GM19372 (cell line): ENCODE measurements around the gene BRMS1L.

ENCODE experiments used
- ATAC-seq: cut with Tn5 transposase; IDR thresholded peaks from one replicate; pipeline ENCODE4 v1.9.1; 2021; ENCODE audit warnings: mild to moderate bottlenecking, low read depth, moderate library complexity; ENCODE audit not compliant: unreplicated experiment

BRMS1L gene

DNA sequence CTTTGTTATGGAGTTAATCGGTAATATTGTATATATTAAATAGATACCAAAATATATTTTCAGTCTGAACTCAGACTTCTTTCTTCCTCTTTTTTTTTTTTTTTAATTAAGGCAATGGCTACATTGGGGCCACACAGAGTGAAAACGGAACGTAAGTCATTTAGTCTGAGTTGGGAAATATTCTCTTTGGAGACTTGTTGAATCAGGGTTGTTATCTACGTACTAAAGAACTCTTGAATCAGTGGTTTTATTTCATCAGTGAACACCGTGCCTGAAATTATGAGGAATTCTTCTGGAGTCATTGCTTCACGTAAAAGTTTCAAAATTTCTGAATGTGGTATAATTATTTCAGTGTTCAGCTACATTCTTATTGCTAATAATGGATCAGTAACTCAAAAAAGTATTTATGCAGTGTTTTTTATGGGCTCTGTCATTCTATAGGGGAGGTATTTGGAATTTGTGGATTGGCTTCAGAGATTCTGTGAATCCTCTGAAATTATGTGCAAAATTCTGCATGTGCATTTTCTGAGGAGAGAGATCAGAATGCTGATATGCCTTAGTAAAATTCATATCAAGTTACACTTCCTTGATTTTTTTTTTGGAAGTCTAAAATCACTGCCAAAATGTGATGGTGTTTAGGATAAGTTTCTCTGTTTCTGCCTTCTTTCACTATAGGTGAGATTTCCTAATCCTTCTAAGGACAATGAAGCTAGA lies 39.6 kb downstream of the BRMS1L start:
- no peak for ATAC-seq

DNA sequence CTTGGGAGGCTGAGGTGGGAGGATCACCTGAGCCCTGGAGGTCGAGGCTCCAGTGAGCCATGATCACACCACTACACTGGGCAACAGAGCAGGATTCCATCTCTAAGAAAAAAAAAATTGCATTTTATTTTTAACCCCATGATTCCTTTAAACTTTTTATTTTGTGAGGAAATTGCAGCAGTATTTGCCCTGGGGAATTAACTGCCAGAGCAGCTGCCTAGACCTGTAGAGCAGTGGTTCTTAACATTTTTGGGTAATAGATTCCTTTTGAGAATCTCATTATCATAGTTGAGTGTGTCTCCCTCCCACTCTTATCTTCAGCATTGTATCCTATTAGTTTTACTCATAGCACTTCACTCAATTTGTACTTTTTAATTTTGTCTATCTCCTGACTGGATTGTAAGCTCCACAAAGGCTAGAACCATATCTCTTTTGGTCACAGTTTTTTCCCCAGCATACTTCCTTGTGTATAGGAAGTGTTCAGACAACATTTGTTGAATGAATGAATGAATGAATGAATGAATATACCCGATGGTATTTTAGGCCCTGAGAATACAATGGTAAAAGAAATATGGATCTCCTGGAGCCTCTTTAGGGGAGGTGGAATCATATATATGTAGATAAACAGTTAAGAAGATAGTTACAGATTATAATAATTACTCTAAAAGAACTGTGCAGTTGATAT lies 40.6 kb downstream of the BRMS1L start:
- ATAC-seq = no peak

DNA sequence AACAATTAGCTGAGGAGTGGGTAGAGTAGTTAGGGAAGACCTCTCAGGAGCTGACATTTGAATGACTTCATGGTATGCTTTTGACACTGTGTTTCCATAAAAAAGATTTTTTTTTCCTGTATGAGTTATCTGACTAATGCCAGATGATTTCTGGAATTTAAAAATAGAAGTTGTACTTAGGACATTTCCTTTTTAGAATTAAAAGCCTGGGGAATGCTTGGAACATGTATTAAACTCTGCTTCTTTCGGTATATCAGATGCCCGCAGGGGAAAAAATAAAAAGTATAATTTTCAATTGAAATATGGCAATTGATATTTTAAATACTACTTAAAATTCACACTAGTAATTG lies 41.1 kb downstream of the BRMS1L start:
- ATAC-seq = no peak

DNA sequence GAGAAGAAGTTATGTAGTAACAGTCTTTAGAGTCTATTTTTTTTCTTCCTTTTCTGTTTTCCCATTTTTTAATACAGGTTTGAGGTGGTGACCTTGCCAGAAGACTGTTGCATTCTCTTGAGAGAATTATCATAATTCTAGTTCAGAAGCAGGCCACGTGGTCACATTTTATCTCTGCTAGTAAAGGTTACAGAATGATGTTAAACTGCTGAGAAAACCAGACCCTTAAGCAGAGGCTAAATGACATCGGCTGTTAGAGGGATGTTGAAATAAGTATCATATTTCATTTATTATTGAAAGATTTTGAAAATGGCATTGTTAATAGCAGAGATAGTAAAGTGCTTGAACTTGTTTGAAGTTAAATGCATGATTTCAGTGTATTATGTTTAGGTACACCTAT lies 49.2 kb downstream of the BRMS1L start:
- no peak for ATAC-seq

DNA sequence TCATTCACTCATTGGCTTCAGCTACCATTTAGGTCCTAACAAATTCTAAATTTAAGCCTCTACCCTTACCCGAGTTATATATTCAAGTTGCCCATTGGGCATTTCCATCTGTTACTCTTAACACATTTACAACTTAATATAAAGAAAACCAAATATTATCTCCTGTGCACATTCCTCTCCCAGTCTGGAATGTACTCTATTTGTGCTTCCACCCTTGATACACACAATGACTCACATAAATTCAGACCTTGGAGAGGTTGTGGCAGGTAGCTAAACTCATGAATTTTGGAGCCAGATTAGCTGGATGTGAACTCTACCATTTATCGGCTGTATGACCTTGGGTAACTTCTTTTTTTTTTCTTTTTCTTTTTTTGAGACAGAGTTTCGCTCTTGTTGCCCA lies 51.1 kb downstream of the BRMS1L start:
- ATAC-seq = no peak

DNA sequence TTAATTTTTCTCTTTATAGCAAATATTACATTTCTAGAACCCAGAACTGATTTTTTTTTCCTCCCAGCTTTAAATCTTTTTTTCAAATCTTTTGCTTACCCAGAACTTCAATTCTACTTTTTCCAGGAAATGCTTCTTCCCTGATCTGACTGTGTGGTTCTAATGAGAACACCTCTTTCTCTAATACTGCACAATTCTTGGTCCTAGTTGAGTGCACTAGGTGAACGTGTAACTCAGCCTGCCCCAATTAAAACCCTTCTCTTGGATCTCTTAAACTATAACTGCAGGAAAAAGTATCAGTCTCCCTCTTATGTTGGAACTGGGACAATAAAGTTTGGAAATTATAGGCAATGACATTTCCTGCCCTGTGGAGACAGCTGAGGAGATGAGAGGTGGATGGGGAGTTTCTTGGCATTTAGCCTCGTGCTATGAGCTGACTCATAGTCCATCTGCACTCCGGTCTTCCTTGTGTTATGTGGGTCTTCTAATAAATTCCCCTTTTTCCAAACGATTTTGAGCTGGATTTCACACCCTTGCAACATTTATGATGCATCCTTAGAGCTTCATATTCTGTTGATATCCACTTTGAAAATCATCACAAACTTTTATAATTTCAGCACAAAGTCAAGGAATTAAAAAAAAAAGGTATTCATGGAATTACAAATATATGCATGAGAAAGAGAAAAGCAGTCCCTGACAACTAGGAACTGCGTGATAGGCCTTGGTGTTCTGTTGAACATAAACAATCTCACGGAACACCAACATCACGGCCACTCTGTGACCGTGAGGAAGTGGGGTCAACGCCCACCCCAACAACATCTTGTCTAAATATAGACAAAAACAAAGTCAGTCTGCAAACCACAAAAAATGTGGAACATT lies 52.4 kb downstream of the BRMS1L start:
- ATAC-seq = no peak

DNA sequence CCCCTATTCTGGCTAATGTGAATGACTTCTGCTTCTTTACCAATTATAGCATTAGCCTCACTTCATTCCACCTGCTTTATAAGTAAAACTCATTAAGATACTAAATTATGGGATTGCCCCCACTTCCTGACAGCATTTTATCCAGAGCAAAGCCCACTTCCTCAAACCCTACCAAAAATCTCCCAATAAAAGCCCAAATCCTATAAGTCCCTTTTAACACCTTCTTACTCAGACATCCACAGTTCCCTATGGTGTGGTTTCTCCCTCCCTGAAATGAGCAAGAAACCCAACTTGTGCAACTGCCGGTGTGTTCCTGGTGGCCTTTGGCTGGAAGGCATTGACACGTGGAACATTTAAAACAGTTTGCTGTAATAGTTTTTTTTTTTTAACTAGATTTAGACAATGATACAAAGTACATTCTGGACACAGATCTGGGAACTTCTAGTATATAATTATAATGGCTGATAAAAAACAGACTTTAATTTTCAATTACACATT lies 53.1 kb downstream of the BRMS1L start:
- no peak for ATAC-seq

DNA sequence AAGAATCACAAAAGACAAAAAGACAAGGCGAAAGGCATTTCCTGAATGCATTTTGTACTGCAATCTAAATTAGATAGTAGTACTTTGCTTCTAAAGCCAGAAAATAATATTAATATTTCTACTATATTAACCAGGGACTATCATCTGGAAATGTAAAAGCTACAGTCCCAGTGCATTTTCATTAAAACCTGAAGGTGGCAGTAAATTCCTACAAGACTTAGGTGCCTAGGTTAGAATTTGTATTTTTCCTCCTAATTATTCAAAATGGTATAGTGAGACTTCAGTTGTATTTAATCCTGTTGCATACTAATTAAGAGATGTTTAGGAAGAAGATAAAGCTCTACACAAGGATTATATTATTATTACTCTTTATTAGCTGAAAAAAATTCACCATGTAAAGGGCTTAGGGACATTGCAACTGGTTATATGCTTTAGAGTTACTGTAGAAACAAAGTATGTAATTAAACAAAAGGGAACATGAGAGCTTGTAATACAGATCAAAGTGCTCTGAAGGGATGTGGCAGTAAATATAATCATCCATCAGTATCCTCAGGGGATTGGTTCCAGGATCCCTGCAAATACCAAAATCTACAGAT lies 53.6 kb downstream of the BRMS1L start:
- ATAC-seq = no peak

DNA sequence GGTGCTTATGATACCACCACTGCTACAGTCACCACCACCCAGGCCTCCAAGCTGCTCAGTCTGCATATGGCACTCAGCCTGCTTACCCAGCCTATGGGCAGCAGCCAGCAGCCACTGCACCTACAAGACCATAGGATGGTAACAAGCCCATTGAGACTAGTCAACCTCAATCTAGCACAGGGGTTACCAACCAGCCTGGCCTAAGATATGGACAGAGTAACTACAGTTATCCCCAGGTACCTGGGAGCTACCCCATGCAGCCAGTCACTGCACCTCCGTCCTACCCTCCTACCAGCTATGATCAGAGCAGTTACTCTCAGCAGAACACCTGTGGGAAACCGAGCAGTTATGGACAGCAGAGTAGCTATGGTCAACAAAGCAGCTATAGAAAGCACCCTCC lies 55.1 kb downstream of the BRMS1L start:
- ATAC-seq = no peak

DNA sequence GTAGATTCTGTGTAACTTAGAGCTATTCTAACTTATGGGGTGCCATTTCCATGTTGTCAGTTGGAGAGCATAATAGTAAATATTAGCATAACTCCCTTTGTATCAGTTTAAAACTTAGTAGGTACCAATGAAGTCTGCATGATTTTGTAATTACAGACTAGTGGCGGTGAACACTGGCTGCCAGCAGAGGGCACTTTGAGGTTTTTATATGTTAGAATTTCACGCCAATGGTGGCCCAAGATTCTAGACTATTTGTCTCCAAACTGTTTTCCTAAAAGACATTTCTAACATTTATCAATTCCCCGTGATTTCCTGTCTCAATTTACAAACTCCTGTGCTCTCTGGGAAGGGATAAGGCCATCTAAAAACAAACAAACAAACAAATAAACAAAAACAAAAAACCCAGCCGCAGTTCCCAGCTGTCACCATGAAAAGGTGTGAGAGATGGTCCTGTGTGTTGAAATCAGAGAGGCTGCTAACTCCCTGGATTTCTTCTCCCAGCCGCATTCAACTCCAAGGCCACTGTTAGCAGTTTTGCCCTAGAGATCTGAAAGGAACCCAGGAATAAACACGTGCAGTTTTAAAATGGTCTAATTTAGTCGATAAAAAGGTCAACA lies 57.6 kb downstream of the BRMS1L start:
- no peak for ATAC-seq

DNA sequence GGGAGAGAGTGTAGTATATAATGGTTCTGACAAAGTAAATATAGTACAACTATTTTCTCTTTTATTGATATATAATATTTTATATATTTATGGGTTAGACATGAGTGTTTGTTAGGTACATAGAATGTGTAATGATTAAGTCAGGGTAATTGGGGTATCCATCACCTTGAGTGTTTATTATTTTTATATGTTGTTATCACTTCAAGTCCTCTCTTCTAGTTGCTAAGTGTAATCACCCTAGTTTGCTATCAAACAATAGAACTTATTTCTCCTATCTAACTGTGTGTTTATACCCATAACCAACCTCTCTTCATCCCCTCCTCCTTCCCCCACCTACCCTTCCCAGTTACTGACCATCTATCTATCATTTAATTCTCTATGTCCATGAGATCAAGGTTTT lies 64.2 kb downstream of the BRMS1L start:
- no peak for ATAC-seq

DNA sequence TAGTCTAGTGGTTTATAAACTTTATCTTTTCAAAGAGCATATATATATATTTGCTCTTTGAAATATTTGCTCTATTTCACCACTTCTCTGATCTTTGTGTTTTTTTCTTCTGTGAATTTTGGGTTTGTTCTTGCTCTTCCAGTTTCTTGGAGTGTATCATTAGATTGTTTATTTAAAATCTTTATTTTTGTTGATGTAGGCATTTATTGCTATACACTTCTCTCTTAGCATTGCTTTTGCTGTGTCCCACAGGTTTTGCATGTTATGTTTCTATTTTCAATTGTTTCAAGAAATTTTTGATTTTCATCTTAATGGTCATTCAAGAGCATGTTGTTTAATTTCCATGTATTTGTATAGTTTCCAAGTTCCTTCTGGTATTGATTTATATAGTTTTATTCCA lies 69.1 kb downstream of the BRMS1L start:
- ATAC-seq = no peak

DNA sequence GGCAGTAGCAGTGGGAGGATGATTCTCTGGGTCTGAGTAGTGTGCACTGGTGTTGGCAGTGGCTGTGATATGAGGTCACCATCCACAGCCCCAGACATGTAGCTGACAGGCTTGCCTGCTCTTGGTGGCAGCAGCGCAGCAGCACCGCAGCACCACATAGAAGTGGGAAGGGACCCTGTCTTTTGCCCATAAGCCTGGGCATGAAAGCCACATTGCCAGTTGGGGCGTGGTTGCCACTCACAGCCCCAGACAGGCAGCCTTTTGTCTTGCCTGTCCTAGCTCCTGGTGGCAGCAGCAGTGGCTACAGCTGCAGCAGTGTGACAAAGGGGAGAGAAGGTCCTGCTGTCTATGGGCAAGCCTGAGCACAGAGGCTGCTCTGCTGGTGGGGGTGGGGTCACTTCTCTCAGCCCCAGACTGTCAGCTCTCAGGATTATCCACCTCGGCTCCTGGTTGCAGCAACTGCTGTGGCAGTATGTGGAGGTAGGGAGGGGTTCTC lies 71.5 kb downstream of the BRMS1L start:
- no peak for ATAC-seq

DNA sequence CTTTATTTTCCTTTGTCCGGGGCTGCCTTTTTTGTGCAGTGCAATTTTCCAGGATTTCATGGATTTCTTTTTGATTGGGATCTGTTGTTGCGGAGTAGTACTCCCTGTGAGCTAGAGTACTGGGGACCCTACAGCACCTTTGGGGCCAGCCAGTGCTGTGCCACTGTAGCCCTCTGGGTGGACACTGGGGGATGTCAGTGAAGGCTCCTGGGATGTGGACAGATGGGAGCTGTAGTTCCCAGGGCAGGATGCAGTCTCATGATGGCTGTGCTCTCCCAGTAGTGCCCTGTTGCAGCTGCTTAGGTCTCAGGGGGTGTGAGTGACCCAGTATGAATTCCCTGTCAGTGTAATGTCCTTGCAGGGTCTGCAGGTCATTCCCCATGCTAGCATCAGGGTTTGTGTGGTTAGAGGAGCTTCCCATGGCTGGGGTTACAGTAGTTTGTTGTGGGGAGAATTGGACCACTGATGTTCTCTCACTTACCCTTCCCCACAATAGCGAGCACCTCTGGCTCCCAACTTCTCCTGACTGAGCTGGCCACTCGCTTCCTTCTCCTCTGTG lies 72.2 kb downstream of the BRMS1L start:
- ATAC-seq = no peak

DNA sequence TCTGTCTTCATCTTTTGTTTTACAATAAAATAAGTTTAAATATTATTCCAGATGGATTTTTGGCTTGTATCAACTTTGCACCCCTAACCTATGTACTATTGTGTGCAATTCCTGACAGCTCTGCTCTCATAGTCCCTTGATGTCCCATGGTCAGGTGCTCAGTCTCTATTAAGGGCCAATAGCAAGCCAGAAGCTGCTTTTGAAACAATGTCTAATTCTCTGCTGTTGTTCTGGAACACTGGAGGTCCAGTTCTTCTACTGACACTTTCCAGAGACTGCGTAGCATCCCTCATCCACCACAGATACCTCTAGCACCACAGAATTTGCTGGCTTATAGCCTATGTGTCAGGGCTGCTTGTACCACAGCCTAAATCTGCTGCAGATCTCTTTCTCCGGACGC lies 74.6 kb downstream of the BRMS1L start:
- no peak for ATAC-seq

DNA sequence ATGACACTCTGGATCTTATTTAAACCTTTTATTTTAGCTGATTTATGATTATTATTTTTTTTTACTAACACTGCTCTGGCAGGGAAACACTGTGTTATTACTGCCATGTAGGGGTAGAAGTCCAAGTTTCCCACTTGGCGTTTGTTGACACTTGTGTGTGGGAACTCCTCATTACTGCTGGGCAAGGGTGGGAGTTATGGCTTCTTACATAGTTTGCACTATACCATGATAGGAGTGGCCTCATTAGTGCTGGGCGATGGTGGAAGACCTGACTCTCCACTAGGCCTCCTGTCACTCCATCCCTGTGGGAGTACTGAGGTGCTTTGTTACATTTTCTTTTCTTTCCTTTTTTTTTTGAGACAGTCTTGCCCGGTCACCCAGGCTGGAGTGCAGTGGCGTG lies 83.5 kb downstream of the BRMS1L start:
- ATAC-seq = no peak

DNA sequence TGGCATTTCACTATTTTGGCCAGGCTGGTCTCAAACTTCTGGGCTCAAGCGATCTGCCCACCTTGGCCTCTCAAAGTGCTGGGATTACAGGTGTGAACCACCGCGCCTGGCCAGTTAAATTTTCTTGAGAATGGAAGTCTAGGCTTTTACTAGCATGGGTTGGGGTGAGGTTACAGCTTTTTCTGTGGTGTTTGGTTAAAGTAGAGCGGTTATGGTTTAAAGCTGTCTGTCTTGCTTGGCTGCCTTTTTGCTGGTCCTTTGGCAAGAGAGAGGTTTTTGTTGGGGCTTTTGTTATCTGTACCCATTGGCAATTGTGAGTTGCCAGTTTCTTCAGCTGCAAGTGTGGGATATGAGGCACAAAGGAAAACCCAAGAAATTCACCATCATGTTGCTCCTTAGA lies 84.1 kb downstream of the BRMS1L start:
- no peak for ATAC-seq

DNA sequence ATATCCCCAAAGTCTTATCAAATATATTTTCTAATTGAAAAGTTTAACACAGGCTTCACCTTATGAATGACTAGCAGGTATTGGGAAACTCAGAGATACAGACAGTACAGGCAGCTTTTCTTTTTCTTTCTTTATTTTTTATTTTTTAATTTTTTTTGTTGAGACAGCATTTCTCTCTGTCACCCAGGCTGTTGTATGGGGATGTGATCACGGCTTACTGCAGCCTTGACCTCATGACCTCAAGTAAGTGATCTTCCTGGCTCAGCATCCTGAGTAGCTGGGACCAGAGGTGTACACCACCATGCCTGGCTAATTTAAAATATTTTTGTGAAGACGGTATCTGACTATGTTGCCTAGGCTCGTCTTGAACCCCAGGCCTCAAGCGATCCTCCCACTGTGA lies 85.0 kb downstream of the BRMS1L start:
- ATAC-seq = no peak

DNA sequence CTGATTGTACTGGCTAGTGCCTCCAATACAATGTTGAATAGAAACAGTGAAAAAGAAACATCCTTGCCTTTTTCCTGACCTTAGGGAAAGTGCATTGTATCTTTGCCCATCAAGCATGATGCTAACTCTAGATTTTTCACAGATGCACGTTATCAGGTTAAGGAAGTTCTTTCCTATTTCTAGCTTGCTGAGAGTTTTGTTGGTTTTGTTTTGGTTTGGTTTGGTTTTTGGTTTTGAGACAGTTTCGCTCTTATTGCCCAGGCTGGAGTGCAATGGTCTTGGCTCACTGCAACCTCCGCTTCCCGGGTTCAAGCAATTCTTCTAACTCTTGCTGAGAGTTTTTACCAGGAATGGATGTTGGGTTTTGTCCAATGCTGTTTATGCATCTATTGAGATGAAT lies 89.0 kb downstream of the BRMS1L start:
- no peak for ATAC-seq

DNA sequence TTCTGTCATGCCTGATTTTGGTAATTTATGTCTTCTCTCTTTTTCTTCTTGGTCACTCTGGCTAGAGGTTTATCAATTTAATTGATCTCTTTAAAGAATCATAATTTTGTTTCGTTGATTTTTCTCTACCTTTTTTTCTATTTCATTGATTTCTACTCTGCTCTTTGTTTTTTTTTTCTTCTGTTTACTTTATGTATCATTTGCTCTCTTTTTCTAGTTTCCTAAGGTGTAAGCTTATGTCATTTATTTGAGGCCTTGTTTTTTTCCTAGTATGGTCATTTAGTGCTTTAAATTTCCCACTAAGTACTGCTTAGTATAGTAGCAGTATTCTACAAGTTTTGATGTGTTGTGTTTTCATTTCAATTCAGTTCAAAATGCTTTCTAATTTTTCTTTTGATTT lies 89.6 kb downstream of the BRMS1L start:
- no peak for ATAC-seq
